Stimulated activated CD4-positive, alpha-beta T cell treated with anti-CD3 and anti-CD28 coated beads, Interleukin-4, amount 100 ng/mL, for 48 hours (primary cell): Measurements from ENCODE around the gene ATG9A.

ENCODE experiments used
- DNase-seq, 2 donors: peaks; one replicate each; pipeline ENCODE4 v3.0.0-alpha.2; 2020; ENCODE audit warnings: low read depth in 2 of 2

ATG9A gene

GRCh38 chr2:219252900-219253752 lies 23.7 kb upstream of the ATG9A start, which contains the start of gene TUBA4B:
TUBA4B (plus strand) TSS chr2:219253243; CDS start chr2:219253408, 165 bp downstream.
- DNase-seq: peak; percentile 29 to 35

DNA sequence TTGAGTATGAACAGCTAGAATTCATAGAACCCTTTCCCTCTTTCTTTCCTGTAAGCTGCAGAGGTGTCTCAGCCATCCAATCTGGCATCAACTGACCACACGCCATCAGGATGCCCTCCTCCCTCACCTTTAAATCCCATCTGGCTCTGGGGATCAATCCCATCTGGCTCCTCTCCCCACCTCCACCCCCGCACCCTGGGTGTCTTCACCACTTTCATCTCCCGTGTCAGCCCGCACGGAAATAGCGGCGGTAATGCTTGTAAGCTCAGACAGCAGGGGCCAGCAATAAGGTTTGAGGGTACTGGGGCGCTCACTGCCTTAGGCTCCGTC lies 23.1 kb upstream of the ATG9A start:
- DNase-seq: no peak

DNA sequence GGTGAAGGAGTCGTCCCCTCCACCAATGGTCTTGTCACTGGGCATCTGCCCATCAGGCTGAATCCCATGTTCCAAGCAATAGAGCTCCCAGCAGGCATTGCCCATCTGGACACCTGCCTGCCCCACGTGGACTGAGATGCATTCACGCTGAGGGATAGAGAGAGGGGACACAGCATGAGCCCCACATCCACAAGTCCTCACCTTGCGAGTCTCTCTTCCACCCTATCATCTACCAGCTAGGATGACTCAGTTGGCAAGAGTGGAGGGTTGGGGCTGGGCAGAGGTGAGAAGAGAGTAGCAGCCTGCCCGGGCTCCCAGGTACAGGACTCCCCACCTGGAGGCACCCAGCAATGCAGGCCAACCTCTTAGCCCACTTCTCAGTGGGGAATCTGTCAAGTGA lies 22.6 kb upstream of the ATG9A start:
- no peak for DNase-seq

DNA sequence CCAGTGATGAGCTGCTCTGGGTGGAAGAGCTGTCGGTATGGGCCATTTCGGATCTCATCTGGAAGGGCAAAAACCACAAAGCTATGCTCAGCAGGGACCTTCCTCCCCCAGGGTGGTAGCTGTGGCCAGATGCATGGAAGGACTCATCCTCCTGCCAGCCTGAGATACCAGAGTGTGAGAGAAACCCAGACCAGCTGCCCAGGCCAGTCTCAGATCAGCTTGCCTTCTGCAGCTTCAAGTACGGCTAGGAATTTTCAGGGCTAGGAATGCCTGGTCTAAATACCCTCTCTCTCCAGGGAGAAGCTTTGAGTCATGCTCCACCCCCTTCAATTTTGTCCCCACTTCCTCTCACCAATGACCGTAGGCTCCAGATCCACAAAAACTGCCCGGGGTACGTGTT lies 22.2 kb upstream of the ATG9A start:
- no peak for DNase-seq

DNA sequence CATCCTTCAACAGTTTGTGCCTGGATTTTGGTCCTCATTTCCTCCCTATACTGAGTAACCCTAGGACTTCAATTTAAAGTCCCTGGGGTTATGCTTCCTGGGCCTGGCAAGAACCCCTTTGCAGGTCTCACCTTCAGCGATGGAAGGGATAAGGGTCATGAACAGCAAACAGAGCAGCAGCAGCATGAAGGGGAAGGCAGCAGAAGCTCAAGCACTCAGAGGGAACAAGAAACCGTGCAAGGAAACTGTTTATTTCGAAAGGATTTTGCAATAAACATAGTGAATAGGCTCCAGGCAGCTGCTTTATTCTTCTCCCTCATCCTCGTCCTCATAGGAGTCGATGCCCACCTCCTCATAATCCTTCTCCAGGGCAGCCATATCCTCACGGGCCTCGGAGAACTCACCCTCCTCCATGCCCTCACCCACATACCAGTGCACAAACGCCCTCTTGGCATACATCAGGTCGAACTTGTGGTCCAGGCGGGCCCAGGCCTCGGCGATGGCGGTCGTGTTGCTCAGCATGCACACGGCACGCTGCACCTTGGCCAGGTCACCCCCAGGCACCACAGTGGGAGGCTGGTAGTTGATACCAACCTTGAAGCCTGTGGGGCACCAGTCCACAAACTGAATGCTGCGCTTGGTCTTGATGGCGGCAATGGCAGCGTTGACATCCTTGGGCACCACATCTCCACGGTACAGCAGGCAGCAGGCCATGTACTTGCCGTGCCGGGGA lies 20.8 kb upstream of the ATG9A start:
- no peak for DNase-seq

DNA sequence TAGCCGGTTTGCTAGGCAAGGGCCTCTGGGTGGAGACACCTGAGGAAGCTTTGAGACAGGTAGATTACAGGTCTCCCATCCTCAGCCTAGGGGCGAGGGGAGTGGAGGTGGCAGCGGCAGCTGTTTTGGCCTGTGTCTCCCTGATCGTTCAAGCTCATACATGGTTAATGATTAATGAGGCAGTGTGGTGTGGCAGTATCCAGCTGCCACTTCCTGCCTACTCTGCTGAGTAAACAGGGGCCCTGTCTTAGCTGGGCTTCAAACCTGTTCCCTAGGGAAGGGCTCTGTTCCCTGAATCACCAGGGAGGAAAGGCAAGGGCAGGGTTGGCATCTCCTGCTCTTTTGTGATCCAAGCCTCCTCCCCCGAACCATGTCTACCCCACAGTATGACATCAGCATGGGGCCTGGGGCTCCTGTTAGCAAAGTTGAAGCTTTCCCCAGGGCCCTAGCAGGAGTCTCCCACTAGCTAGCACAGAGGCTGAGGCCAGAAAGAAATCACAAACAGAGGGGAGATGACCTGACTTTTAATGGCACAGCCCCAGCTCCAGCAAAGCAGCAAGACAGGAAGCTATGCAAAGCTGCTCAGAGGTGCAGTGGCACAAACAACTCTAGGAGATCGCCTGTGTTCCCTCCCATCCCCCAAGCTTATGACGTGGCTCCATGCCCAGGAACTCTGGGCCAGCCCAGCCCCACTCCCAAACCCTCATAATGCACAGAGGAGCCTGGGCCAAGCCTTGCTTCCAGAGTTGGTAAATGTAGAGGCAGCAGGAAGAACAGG lies 20.0 kb upstream of the ATG9A start:
- no peak for DNase-seq

- no peak for DNase-seq
Observed at GRCh38 chr2:219248845-219249202, 19.4 kb upstream of the ATG9A start.

- DNase-seq: peak; percentile 33 to 49
Observed at GRCh38 chr2:219247678-219248642, 18.5 kb upstream of the ATG9A start.

DNA sequence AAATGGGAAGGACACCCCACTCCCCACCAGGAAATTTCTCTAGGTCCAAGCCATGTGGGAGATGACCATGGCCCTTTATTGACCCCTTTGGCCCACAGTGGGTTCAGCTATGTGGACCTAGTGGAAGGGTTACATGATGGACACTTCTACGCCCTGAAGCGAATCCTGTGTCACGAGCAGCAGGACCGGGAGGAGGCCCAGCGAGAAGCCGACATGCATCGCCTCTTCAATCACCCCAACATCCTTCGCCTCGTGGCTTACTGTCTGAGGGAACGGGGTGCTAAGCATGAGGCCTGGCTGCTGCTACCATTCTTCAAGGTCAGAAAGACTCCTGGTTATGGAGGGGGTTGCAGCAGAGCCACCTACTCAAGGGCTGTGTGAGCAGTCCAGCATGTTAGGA lies 17.1 kb upstream of the ATG9A start:
- no peak for DNase-seq

DNA sequence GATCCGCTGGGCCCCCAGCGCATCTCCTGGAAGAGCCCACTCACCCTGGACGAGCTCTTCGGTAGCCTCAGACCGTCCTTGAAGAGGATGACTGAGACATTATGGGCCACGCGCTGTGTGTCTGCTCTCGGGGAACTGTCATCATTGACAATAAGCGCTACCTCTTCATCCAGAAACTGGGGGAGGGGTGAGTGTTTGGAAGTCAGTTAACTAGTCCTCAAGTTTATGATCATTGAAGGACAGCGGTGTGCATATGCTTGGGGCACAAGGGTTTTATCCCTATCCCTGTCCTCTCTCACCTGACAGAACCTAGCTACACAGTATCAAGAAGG lies 16.4 kb upstream of the ATG9A start:
- DNase-seq: no peak

DNA sequence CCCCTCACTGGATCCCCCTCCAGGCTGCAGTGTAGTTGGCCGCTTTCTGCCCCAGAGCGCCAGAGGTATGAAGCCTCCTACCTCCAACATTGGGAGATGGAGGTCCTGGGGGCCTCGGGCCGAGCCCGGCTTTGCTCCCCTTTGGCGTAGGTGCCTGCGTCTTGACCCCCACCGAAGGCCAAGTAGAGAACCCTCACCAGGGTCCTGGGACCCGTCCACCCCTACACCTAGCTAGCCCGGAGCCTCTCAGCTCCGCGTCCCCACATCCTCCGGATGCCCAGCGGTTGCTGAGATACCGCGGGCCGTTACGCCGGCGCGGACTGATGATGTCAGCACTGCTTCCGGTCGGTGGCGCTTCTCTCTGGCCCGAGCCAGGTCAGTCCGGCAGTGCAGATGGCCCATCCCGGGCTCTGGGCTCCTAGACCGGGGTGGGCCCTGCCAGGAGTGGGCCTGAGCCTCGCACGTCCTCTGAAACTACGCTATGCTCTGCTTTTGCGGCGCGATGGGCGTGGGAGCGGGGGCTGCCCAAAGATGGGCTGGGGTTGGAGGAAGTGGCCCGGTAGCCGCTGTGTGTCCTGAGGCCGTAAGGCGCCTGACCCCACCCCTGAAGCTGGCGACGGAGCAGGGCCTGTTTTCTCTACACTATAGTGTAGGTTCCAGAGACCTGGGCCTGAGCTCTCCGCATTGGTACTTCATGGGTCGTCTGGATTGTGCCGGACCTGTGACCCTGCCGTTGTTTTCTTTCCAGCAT lies 15.9 kb upstream of the ATG9A start, which contains the start of the genes GLB1L and STK16:
GLB1L (minus strand) TSS at position 297 of the 751 bp plus-strand sequence. CDS start 1,871 bp downstream, outside the sequence.
STK16 (plus strand) TSS at position 332 of the 751 bp plus-strand sequence. CDS start 521 bp downstream, outside the sequence.
- DNase-seq: peak; percentile 85 to 89

GRCh38 chr2:219244789-219245147 lies 15.3 kb upstream of the ATG9A start:
- DNase-seq: no peak

GRCh38 chr2:219243291-219243761 lies 13.9 kb upstream of the ATG9A start:
- no peak for DNase-seq

DNA sequence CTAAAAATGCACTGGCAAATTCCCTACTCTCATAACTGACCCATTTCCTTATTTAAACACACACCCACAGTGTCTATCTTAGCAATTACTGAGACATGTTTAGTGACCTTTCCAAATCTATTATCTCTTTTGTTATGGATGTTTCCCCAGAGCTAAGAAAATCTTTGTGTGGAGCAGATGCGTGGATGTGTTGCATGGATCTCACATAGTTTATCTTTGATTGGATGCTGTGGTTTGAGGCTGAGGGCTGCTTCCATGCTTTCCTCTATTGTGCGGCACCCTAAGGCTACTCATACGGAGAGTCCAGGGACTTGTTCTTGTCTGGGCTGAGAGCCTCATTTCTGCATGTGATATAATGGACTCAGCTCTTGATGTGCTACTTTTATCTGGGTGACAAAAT lies 4.9 kb upstream of the ATG9A start:
- no peak for DNase-seq

GRCh38 chr2:219230059-219230540 lies 664 bp upstream of the ATG9A start:
- peak; percentile 44 to 58 for DNase-seq

- no peak for DNase-seq
Observed at GRCh38 chr2:219228911-219229304, 528 bp downstream of the ATG9A start.

DNA sequence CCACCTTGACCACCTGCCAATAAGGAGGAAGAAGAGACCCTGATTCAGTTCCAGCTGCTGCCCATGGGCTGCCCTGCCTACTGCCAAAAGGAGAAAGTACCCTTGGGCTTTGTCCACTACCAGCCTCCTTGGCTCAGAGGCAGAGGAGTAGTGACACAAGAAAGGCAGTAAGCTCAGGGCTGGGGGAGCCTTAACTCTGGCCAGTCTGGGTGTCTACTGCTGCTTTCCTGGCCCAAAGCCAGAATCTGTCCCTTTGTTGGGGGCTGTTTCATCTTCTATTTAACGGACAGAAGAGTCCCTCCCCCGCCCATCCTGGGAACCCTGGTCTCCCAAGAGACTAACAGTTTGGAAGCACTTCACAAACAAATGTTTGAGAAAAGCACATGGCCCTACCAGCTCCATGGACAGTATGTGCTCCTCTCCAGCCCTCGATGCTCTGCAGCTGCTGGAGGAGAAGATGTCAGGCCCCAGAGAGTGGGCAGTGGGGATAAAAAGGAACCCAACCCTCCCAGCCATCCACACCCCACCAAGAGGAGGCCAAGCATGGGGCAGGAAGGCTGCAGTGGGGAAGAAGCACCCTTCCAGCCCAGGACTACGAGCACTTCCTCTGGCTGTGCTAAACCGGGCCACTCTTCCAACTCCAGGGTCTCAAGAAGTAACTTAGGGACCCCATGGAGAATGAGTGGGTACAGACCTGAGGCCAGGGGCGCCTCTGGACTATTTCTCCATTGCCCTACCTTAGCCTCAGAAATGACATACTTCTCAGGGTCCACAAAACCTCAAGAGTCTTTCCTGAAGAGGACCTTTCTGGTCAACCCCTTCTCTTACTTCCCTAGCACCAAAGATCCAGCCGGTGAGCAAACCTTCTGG lies 1.2 kb downstream of the ATG9A start:
- DNase-seq: no peak

DNA sequence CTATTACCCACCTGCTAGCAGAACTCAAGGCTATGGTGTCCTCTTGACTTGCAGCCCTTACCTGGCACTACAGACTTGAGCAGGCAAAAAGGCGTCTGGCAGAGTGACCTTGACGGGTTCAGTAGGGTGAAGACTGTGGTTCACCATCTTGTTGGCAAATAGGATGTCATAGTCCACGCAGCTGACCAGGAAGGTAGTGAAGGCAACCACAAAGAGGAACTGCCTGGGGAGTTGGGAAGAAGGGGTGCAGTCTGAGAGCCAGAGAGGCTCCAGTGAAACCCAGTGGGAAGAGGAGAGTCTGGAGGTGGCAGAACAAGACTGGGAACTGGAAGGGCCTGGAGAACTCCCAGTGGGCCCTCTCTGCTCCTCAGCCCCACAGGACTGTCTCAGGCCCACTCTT lies 4.1 kb downstream of the ATG9A start:
- DNase-seq: no peak
